ENCODE measurements around the gene SCTR.

The SCTR gene

DNA sequence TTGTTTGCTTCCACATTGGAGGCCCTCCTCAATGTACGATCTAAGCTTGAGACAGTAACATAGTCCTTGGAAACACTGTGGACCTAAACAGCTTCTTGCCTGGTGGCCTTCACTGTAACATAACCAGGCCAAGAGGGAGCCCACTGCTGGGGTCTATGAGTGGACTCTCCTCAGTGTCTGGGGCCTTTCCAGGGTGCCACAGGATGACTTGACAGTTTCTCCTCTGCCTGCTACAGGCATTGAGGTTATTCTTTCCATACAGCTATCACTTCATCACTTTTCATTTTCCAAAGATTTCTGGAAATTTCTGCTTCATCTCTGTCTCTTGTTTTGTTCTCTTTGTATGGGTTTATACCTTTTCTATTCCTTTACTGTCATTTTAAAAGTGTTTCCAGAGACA, 11.3 kb downstream of the SCTR start:
- Histone ChIP-seq H3K27me3 (no peaks in the 10 kb centered on the region), H3K4me1 (no peaks in the 10 kb centered on the region), H3K9me3 (no peaks in the 10 kb centered on the region), H3K4me3 (ENCODE audit: low read depth, low read length) (no peak overlapping the region), H3K36me3 (no peaks in the 10 kb centered on the region)
- TF ChIP-seq, protein P1, sequence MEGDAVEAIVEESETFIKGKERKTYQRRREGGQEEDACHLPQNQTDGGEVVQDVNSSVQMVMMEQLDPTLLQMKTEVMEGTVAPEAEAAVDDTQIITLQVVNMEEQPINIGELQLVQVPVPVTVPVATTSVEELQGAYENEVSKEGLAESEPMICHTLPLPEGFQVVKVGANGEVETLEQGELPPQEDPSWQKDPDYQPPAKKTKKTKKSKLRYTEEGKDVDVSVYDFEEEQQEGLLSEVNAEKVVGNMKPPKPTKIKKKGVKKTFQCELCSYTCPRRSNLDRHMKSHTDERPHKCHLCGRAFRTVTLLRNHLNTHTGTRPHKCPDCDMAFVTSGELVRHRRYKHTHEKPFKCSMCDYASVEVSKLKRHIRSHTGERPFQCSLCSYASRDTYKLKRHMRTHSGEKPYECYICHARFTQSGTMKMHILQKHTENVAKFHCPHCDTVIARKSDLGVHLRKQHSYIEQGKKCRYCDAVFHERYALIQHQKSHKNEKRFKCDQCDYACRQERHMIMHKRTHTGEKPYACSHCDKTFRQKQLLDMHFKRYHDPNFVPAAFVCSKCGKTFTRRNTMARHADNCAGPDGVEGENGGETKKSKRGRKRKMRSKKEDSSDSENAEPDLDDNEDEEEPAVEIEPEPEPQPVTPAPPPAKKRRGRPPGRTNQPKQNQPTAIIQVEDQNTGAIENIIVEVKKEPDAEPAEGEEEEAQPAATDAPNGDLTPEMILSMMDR (IDR thresholded peaks at IDR 0.05; ENCODE audit: low read depth, low read length) = no peak
- DNase-seq = no peak

DNA sequence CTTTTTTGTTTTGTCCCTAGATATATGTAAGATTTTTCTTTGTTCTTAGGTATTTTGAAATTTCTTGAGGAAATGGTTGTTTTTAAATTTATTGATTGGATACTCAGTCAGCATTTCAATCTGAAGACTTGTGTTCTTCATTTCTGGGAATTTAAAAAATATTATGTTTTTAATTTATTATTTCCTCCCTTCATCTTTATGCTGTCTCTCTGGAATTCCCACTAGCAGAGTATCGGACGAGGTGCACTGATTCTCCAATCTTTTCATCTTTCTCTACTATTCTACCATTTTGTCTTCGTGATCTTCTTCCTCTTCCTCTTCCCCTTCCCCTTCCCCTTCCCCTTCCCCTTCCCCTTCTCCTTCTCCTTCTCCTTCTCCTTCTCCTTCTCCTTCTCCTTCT, 12.3 kb downstream of the SCTR start:
- no peaks in the 10 kb centered on the region for H3K36me3 ChIP-seq
- H3K27me3 ChIP-seq = no peaks in the 10 kb centered on the region
- no peaks in the 10 kb centered on the region for H3K9me3 ChIP-seq
- H3K4me3 ChIP-seq (ENCODE audit: low read depth, low read length) = no peak overlapping the region
- TF ChIP-seq, protein P1 (IDR thresholded peaks at IDR 0.05; ENCODE audit: low read depth, low read length) = no peak
- H3K4me1 ChIP-seq = no peaks in the 10 kb centered on the region
- no peak for DNase-seq

DNA sequence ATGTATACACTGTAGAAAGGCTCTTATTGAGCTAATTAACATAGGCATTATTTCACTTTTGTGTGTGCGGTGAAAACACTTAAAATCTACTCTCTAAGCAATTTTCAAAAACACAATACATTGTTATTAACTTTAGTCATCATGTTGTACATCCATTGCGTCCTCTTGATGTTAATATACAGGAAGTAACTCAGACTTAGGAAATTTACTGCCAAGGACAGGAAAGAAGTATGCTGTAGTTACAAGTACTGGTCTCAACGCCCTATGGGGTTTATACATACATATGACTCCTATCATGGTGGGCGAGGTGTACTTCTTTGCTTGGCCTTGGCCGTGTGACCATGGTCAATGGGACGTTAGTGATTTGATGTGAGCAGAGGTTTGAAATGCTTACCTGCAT, 15.5 kb downstream of the SCTR start:
- no peaks in the 10 kb centered on the region for H3K4me1 ChIP-seq
- no peaks in the 10 kb centered on the region for H3K27me3 ChIP-seq
- no peaks in the 10 kb centered on the region for H3K36me3 ChIP-seq
- DNase-seq = no peak
- H3K4me3 ChIP-seq (ENCODE audit: low read depth, low read length) = no peak overlapping the region
- H3K9me3 ChIP-seq = no peaks in the 10 kb centered on the region
- TF ChIP-seq, protein P1 (IDR thresholded peaks at IDR 0.05; ENCODE audit: low read depth, low read length) = no peak

DNA sequence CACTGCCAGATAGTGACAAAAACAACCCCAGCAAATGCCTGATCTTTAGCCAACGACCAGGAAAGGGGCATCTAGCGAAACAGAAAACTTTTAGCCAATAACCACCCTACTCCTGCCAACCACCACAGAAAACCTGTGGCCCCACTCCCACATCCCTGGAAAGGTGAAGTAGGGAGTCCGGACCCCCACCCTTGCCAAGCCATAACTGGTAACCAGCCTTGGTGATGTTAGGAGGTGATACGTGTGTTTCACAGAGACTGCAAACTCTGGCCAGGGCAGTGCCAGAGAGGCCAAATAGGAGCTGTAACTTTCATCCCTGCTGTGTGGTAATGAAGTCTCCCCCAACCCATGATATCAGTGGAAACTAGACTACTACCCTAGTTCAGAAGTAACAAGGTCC, 27.6 kb downstream of the SCTR start:
- TF ChIP-seq, protein P1 (IDR thresholded peaks at IDR 0.05; ENCODE audit: low read depth, low read length) = no peak
- Histone ChIP-seq H3K4me1 (no peaks in the 10 kb centered on the region), H3K36me3 (no peaks in the 10 kb centered on the region), H3K27me3 (no peaks in the 10 kb centered on the region), H3K4me3 (ENCODE audit: low read depth, low read length) (no peak overlapping the region), H3K9me3 (no peaks in the 10 kb centered on the region)
- DNase-seq = no peak

DNA sequence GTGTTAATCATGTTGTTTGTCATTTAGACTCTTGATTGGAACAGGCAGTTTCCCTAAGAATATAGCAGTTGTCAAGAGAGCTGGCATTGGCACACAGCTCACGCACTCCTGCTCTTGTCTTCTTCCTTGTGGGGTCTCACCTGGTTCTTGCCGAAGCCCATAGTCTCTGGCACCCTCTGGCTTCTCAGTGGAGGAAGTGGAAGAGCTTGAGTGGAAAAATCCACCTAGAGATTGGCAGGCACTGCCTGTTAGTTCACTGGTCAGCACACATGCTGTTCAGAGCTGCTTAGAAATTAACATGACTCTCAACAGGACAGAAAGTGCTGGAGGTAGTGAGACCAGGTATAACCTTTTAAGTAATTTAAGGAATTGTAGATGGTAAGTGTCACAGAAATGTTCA, 28.3 kb downstream of the SCTR start:
- no peak overlapping the region for H3K4me3 ChIP-seq (ENCODE audit: low read depth, low read length)
- no peaks in the 10 kb centered on the region for H3K36me3 ChIP-seq
- no peaks in the 10 kb centered on the region for H3K9me3 ChIP-seq
- no peak for DNase-seq
- TF ChIP-seq, protein P1 (IDR thresholded peaks at IDR 0.05; ENCODE audit: low read depth, low read length) = no peak
- H3K27me3 ChIP-seq = no peaks in the 10 kb centered on the region
- no peaks in the 10 kb centered on the region for H3K4me1 ChIP-seq

DNA sequence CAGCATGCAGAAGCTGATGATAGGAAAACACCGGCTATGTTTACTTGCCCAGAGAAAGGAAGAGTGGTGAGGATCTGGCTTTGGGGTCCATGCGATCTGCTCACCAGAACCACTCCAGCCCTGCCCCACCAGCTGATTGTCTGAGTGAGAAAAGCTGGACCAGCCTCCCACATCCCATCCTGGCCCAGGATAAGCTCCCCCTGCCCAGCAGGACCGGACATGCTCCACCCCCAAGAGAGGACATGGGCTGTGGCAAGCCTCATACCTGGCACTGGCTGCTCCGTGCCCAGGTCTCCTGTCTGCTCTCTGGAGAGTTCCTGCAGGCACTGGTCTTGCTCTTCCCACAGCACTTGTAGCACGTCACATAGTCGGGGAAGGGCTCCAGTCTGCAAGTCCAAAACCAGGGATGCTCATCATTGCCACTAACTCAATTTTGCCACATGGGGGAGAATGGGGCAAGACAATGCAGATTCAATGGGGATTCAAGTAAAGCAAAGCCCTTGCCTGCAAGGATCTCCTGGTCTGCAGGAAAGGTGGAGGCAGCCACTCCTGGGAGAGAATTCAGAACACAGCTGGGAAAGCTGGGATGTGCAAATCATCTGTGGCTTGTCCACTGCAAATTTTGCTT, 30.0 kb downstream of the SCTR start:
- Histone ChIP-seq H3K36me3 (no peaks in the 10 kb centered on the region), H3K4me3 (ENCODE audit: low read depth, low read length) (no peak overlapping the region), H3K9me3 (no peaks in the 10 kb centered on the region), H3K27me3 (no peaks in the 10 kb centered on the region), H3K4me1 (no peaks in the 10 kb centered on the region)
- TF ChIP-seq, protein P1 (IDR thresholded peaks at IDR 0.05; ENCODE audit: low read depth, low read length) = no peak
- no peak for DNase-seq
